DMS114 treated with DMSO at 0.1 percent for 48 hours (cell line): ENCODE data around the gene STPG2.
"Not testable (repeated sequence)": the region's sequence is repeated elsewhere in the genome, so short reads cannot be mapped to it uniquely, and the experiment has no call there.

Source experiments
- DNase-seq: peaks from one replicate; lab custom pipeline; 2025; ENCODE audit not compliant: unreplicated experiment; lab: John Stamatoyannopoulos, UW

STPG2 gene

GRCh38 chr4:97952763-97953162 lies 190.5 kb downstream of the STPG2 start:
- no peak for DNase-seq

- no peak for DNase-seq
Observed at GRCh38 chr4:97950836-97951235, 192.4 kb downstream of the STPG2 start.

- no peak for DNase-seq
Observed at GRCh38 chr4:97942951-97943350, 200.3 kb downstream of the STPG2 start.

DNA sequence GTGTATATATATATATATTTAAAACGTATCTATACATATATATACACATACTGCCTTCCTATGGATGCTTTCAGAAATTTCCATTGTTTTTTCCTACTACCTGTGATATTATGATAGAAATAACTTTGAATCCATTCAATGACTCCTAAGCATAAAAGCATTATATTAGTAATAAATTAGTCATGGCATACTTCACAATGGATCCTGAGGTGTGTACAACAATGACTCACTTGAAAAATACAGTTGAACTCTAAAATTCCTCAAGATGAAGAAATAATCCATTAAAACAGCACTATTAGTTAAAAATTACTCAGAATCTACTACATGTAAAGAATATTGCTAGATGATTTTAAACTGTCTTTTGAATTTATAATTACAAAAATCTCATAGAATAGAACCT lies 201.1 kb downstream of the STPG2 start:
- DNase-seq: no peak

DNA sequence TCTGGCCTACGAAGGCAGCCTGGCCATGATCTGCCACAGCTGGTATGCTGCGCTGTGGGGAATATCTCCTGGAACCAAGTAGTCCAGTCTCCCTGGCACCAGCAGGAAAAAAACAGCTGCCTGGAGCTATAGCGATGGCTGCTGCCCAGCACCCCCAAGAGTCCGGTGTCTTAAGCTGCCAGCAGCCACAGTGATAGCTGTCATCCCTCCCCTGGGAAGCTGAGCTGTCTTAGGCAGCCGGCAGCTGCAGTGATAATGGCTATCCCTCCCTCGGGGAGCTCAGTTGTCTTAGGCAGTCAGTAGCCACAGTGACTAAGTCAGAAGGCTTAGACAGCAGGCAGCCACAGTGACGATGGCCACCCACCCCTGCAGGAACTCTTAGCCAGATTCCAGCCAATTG lies 205.1 kb downstream of the STPG2 start:
- DNase-seq: no peak

GRCh38 chr4:97924341-97924958 lies 218.8 kb downstream of the STPG2 start:
- DNase-seq: no peak

DNA sequence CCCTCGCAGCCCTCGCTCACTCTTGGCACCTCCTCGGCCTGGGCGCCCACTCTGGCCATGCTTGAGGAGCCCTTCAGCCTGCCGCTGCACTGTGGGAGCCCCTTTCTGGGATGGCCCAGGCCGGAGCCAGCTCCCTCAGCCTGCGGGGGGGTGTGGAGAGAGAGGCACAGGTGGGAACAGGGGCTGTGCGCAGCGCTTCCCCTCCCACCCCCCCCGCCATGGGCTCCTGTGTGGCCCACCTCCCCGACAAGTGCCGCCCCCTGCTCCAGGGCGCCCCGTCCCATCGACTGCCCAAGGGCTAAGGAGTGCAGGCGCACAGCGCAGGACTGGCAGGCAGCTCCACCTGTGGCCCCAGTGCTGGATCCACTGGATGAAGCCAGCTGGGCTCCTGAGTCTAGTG lies 220.2 kb downstream of the STPG2 start:
- no peak for DNase-seq

- no peak for DNase-seq
Observed at GRCh38 chr4:97917115-97917514, 226.2 kb downstream of the STPG2 start.

- no peak for DNase-seq
Observed at GRCh38 chr4:97912156-97912555, 231.1 kb downstream of the STPG2 start.

- DNase-seq: no peak
Observed at GRCh38 chr4:97911236-97911906, 231.9 kb downstream of the STPG2 start.

DNA sequence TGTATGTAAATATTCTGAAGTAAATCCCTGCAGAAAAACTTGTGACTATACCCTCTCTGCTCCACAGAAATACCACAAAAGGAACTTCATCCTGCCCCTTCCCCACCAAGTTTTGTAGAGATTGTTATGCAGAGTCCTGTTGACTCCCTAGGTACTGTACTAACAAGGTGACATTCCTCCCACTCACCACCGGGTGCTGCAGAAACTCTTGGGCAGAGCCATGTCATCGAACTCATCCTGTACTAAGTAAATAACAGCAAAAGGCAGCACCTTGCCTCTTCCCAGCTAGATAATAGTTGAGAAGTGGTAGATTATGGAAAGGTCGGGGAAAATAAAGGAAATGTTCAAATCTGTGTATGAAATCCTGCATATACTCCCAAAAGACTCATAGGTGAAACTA lies 233.3 kb downstream of the STPG2 start:
- no peak for DNase-seq

DNA sequence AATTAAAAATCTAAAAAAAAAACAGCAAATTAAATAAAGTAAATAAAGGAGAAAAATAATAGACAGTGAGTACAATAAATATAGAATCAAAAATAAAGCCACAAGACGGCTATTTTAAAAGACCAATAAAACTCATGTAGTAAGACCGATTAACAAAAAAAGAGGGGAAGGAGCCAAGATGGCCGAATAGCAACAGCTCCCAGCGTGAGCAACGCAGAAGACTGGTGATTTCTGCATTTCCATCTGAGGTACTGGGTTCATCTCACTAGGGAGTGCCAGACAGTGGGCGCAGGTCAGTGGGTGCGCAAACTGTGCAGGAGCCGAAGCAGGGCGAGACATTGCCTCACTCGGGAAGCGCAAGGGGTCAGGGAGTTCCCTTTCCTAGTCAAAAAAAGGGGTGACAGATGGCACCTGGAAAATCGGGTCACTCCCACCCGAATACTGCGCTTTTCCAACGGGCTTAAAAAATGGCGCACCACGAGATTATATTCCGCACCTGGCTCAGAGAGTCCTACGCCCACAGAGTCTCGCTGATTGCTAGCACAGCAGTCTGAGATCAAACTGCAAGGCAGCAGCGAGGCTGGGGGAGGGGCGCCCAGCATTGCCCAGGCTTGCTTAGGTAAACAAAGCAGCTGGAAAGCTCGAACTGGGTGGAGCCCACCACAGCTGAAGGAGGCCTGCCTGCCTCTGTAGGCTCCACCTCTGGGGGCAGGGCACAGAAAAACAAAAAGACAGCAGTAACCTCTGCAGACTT lies 239.7 kb downstream of the STPG2 start:
- DNase-seq: not testable (repeated sequence)

DNA sequence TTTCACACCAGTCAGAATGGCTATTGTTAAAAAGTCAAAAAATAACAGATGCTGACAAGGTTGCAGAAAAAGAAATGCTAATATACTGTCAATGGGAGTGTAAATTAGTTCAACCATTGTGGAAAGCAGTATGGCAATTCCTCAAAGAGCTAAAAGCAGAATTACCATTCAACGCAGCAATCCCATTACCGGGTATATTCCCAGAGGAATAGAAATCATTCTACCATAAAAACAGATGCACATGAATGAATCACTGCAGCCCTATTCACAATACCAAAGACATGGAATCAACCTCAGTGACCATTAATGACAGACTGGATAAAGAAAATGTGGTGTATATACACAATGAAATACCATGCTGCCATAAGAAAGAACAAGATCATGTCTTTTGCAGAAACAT lies 243.0 kb downstream of the STPG2 start:
- no peak for DNase-seq

DNA sequence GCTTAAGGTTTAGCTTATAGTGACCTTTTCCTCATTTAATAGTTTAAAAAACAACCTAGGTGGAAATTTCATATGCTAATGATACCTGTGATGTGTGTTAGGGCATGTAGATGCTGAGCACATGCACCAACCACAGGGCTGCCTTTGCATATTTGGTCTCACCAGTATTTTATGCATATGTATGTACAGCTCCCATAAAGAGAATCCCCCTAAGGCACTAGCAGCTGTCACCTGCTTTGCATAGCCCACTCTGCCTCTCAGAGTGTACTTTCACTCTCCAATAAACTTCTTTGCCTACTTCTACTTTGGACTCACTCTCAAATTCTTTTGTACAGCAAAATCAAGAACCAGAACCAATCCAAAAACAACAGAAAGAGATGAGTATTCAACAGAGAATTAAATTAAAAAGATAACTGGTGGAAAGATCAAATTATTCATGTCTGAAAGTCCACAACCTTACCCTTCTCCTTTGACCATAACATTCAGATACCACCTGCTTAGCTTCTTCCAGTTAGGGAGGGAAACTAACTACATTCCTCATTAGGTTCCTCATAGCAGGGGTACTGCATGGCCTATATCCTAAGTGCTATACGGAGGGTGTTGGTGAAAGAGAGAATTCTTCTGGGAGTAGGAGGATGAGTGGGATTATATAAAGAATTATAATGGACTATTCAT lies 250.5 kb downstream of the STPG2 start:
- DNase-seq: no peak

DNA sequence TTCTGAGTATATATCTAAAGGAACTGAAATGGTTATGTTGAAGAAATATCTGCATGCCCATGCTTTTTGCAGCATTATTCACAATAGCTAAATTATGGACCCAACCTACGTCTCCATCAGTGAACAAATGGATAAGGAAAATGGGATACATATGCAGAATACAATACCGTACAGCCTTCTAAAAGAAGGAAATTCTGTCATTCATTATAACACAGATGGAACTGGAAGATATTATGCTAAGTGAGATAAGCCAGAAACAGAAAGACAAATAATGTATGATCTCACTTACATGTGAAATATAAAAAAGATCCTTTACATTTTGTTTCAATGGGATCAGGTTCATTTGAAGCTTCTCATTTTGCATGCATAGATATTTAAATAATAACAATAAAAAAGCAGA lies 263.3 kb downstream of the STPG2 start:
- DNase-seq: no peak

- DNase-seq: no peak
Observed at GRCh38 chr4:97868097-97868496, 275.2 kb downstream of the STPG2 start.

GRCh38 chr4:97867557-97868091 lies 275.7 kb downstream of the STPG2 start:
- no peak for DNase-seq

GRCh38 chr4:97866821-97867556 lies 276.3 kb downstream of the STPG2 start:
- DNase-seq: no peak

GRCh38 chr4:97851115-97851514 lies 292.2 kb downstream of the STPG2 start:
- no peak for DNase-seq

- no peak for DNase-seq
Observed at GRCh38 chr4:97845758-97846157, 297.5 kb downstream of the STPG2 start.

GRCh38 chr4:97841512-97841911 lies 301.8 kb downstream of the STPG2 start:
- no peak for DNase-seq
